Activated CD4-positive, alpha-beta T cell treated with anti-CD3 and anti-CD28 coated beads for 36 hours (primary cell): Measurements from ENCODE around the gene EBF3. TPM values are rescaled to one million over a fixed set of nuclear protein-coding genes. Genes with fewer than 3 reads are reported as not detected.

ENCODE experiments used
- ATAC-seq: fragments of 200-7000 bp; cut with Tn5 transposase; one replicate; pipeline ENCODE4 v1.10.0; 2021; ENCODE audit warnings: mild to moderate bottlenecking, moderate library complexity
- CTCF ChIA-PET: fragments of 350-600 bp; sonication (Branson Sonifier 250); formaldehyde crosslinking; loops from one replicate; lab custom pipeline; 2021; ENCODE audit warnings: antibody characterized with exemption; lab: Charles Lee
- POLR2A ChIA-PET: fragments of 350-600 bp; sonication (Branson Sonifier 250); formaldehyde crosslinking; loops from one replicate; lab custom pipeline; 2021; ENCODE audit warnings: antibody characterized with exemption, inconsistent platforms; lab: Charles Lee
- DNase-seq: peaks from one replicate; pipeline ENCODE4 v3.0.0-alpha.2; 2020
- H3K27ac Mint-ChIP-seq: one replicate; pipeline ENCODE4 v1.8.0; 2021; ENCODE audit warnings: mixed read lengths
- H3K27me3 Mint-ChIP-seq: one replicate; pipeline ENCODE4 v1.8.0; 2021; ENCODE audit warnings: mixed read lengths
- H3K36me3 Mint-ChIP-seq: one replicate; pipeline ENCODE4 v1.8.0; 2021; ENCODE audit warnings: low read depth, mixed read lengths
- H3K4me1 Mint-ChIP-seq: one replicate; pipeline ENCODE4 v1.8.0; 2021; ENCODE audit warnings: mixed read lengths
- H3K4me3 Mint-ChIP-seq: one replicate; pipeline ENCODE4 v1.8.0; 2021; ENCODE audit warnings: mild to moderate bottlenecking, moderate library complexity, mixed read lengths
- H3K9me3 Mint-ChIP-seq: one replicate; pipeline ENCODE4 v1.8.0; 2021; ENCODE audit warnings: low read depth, mixed read lengths
- intact Hi-C, 2 experiments: fragments of 100-400 bp; cut with DNase I in 1 of 2; cut with micrococcal nuclease in 1 of 2; formaldehyde crosslinking; loops; one replicate each; pipeline versions ENCODE4 v1.14.2 to v1.15.1; 2022 to 2024; cut with DNase I, micrococcal nuclease
- total RNA-seq, 2 experiments: library from RNA; stranded (reverse); gene quantifications; one replicate each; pipeline ENCODE4 v1.2.3, GENCODE V29; 2021

The EBF3 gene
- total RNA-seq, 2 experiments from 2014 or later = not detected

- ChIA-PET POLR2A (no interaction called here), CTCF (no interaction called here)
- Mint-ChIP-seq H3K27ac (no peak overlapping the region), H3K27me3 (no peaks in the 10 kb centered on the region), H3K9me3 (no peaks in the 10 kb centered on the region), H3K4me1 (no peaks in the 10 kb centered on the region), H3K36me3 (no peaks in the 10 kb centered on the region), H3K4me3 (no peak overlapping the region)
- ATAC-seq = no peak
- DNase-seq = no peak
- intact Hi-C loops = no loop called here
Measured at GRCh38 chr10:129820451-129820850, 143.6 kb downstream of the EBF3 start.

- POLR2A ChIA-PET = no interaction called here
- Mint-ChIP-seq H3K4me1 (no peaks in the 10 kb centered on the region), H3K9me3 (no peaks in the 10 kb centered on the region), H3K36me3 (no peaks in the 10 kb centered on the region), H3K4me3 (no peak overlapping the region), H3K27me3 (no peaks in the 10 kb centered on the region), H3K27ac (no peak overlapping the region)
- intact Hi-C loops = no loop called here
- DNase-seq (no peak), ATAC-seq (no peak)
- CTCF ChIA-PET = no interaction called here
Measured at GRCh38 chr10:129816656-129817045, 147.4 kb downstream of the EBF3 start.

GRCh38 chr10:129815898-129816655, 148.0 kb downstream of the EBF3 start:
- POLR2A ChIA-PET = no interaction called here
- CTCF ChIA-PET = interaction anchor here (1.1 kb wide), 1 partner anchor 12 kb away, joined by 4 read pairs; no protein-coding TSS in a partner anchor
- no peak for DNase-seq
- H3K9me3 Mint-ChIP-seq = no peaks in the 10 kb centered on the region
- H3K36me3 Mint-ChIP-seq = no peaks in the 10 kb centered on the region
- no peaks in the 10 kb centered on the region for H3K27me3 Mint-ChIP-seq
- no peak overlapping the region for H3K27ac Mint-ChIP-seq
- H3K4me3 Mint-ChIP-seq = no peak overlapping the region
- H3K4me1 Mint-ChIP-seq = no peaks in the 10 kb centered on the region
- ATAC-seq = no peak
- intact Hi-C loops = no loop called here

- no peak overlapping the region for H3K4me3 Mint-ChIP-seq
- H3K9me3 Mint-ChIP-seq = no peaks in the 10 kb centered on the region
Measured at GRCh38 chr10:129814681-129815646, 149.1 kb downstream of the EBF3 start.

GRCh38 chr10:129812398-129812797, 151.7 kb downstream of the EBF3 start:
- H3K9me3 Mint-ChIP-seq = no peaks in the 10 kb centered on the region
- ChIA-PET POLR2A (interaction anchor here (0.7 kb wide), 1 partner anchor 85 kb away, joined by 5 read pairs; no protein-coding TSS in a partner anchor), CTCF (no interaction called here)
- ATAC-seq (no peak), DNase-seq (no peak)
- no peaks in the 10 kb centered on the region for H3K4me1 Mint-ChIP-seq
- no peak overlapping the region for H3K4me3 Mint-ChIP-seq
- no peaks in the 10 kb centered on the region for H3K36me3 Mint-ChIP-seq
- intact Hi-C loops = no loop called here
- no peak overlapping the region for H3K27ac Mint-ChIP-seq
- H3K27me3 Mint-ChIP-seq = no peaks in the 10 kb centered on the region

More at GRCh38 chr10:129814681-129815646, 149.1 kb downstream of the EBF3 start:
- no peak for ATAC-seq
- no peak for DNase-seq
- CTCF ChIA-PET = interaction anchor here (1.1 kb wide), 1 partner anchor 11 kb away, joined by 4 read pairs; no protein-coding TSS in a partner anchor
- Mint-ChIP-seq H3K27ac (no peak overlapping the region), H3K36me3 (no peaks in the 10 kb centered on the region), H3K4me1 (no peaks in the 10 kb centered on the region), H3K27me3 (no peaks in the 10 kb centered on the region)
- POLR2A ChIA-PET = no interaction called here
- intact Hi-C loops = no loop called here

GRCh38 chr10:129811208-129811607, 152.9 kb downstream of the EBF3 start:
- intact Hi-C loops = no loop called here
- Mint-ChIP-seq H3K4me1 (no peaks in the 10 kb centered on the region), H3K4me3 (no peak overlapping the region), H3K36me3 (no peaks in the 10 kb centered on the region), H3K27ac (no peak overlapping the region), H3K9me3 (peaks cover 8% of the 10 kb centered on the region), H3K27me3 (no peaks in the 10 kb centered on the region)
- POLR2A ChIA-PET = no interaction called here
- ATAC-seq (no peak), DNase-seq (no peak)
- CTCF ChIA-PET = no interaction called here

- POLR2A ChIA-PET = no interaction called here
- DNase-seq (no peak), ATAC-seq (no peak)
- Mint-ChIP-seq H3K36me3 (no peaks in the 10 kb centered on the region), H3K4me3 (no peak overlapping the region), H3K9me3 (peaks cover 8% of the 10 kb centered on the region), H3K4me1 (no peaks in the 10 kb centered on the region), H3K27me3 (no peaks in the 10 kb centered on the region), H3K27ac (no peak overlapping the region)
- CTCF ChIA-PET = no interaction called here
- intact Hi-C loops = no loop called here
Measured at GRCh38 chr10:129809841-129810240, 154.2 kb downstream of the EBF3 start.

GRCh38 chr10:129809431-129809830, 154.6 kb downstream of the EBF3 start:
- Mint-ChIP-seq H3K27me3 (no peaks in the 10 kb centered on the region), H3K36me3 (no peaks in the 10 kb centered on the region), H3K4me1 (no peaks in the 10 kb centered on the region), H3K9me3 (peaks cover 10% of the 10 kb centered on the region), H3K4me3 (no peak overlapping the region), H3K27ac (no peak overlapping the region)
- intact Hi-C loops = no loop called here
- ChIA-PET POLR2A (no interaction called here), CTCF (no interaction called here)
- ATAC-seq = no peak
- DNase-seq = no peak

GRCh38 chr10:129808092-129808983, 155.7 kb downstream of the EBF3 start:
- ATAC-seq = no peak
- ChIA-PET POLR2A (interaction anchor here (0.6 kb wide), 1 partner anchor 1550 kb away, joined by 3 read pairs; no protein-coding TSS in a partner anchor), CTCF (interaction anchor here (0.6 kb wide), 1 partner anchor 9 kb away, joined by 4 read pairs; no protein-coding TSS in a partner anchor)
- DNase-seq = no peak
- intact Hi-C loops = no loop called here
- no peak overlapping the region for H3K4me3 Mint-ChIP-seq
- peaks cover 17% of the 10 kb centered on the region for H3K9me3 Mint-ChIP-seq
- H3K27me3 Mint-ChIP-seq = no peaks in the 10 kb centered on the region
- H3K4me1 Mint-ChIP-seq = no peaks in the 10 kb centered on the region
- H3K27ac Mint-ChIP-seq = no peak overlapping the region
- H3K36me3 Mint-ChIP-seq = no peaks in the 10 kb centered on the region

- Mint-ChIP-seq H3K27me3 (no peaks in the 10 kb centered on the region), H3K4me3 (no peak overlapping the region), H3K36me3 (peaks cover 2% of the 10 kb centered on the region), H3K4me1 (no peaks in the 10 kb centered on the region), H3K9me3 (peaks cover 21% of the 10 kb centered on the region), H3K27ac (no peak overlapping the region)
- POLR2A ChIA-PET = no interaction called here
- CTCF ChIA-PET = no interaction called here
- no peak for ATAC-seq
- DNase-seq = no peak
- intact Hi-C loops = no loop called here
Measured at GRCh38 chr10:129807211-129807610, 156.9 kb downstream of the EBF3 start.

- peaks cover 2% of the 10 kb centered on the region for H3K36me3 Mint-ChIP-seq
- H3K27me3 Mint-ChIP-seq = no peaks in the 10 kb centered on the region
- H3K4me3 Mint-ChIP-seq = no peak overlapping the region
- H3K9me3 Mint-ChIP-seq = peaks cover 21% of the 10 kb centered on the region
- ChIA-PET CTCF (no interaction called here), POLR2A (no interaction called here)
- no peak overlapping the region for H3K27ac Mint-ChIP-seq
- intact Hi-C loops = no loop called here
- DNase-seq = no peak
- H3K4me1 Mint-ChIP-seq = no peaks in the 10 kb centered on the region
- ATAC-seq = no peak
Measured at GRCh38 chr10:129800796-129801340, 163.2 kb downstream of the EBF3 start.
